Ovary (tissue), 3 donors: ENCODE measurements around the gene CA7.

Experiments
- EP300 ChIP-seq: sonication (generic); formaldehyde crosslinking; IDR thresholded peaks from one replicate; pipeline ENCODE4 v1.6.1; 2017; ENCODE audit warnings: antibody characterized with exemption
- POLR2A ChIP-seq: fragments of 450-650 bp; IDR thresholded peaks from one replicate; pipeline ENCODE4 v1.6.1; 2017; ENCODE audit warnings: antibody characterized with exemption, mild to moderate bottlenecking, moderate library complexity
- TF ChIP-seq, protein P1 (sequence below), 3 donors: fragments of 450-650 bp in 2 of 3; fragments of 200-600 bp in 1 of 3; IDR thresholded peaks; one replicate each; pipeline versions ENCODE4 v1.5.1 to v1.8.0; 2016 to 2022; ENCODE audit warnings: antibody characterized with exemption in 3 of 3, mild to moderate bottlenecking in 1 of 3
- donor health status: DM: no; HTN: no; CAD: no.

DNA sequence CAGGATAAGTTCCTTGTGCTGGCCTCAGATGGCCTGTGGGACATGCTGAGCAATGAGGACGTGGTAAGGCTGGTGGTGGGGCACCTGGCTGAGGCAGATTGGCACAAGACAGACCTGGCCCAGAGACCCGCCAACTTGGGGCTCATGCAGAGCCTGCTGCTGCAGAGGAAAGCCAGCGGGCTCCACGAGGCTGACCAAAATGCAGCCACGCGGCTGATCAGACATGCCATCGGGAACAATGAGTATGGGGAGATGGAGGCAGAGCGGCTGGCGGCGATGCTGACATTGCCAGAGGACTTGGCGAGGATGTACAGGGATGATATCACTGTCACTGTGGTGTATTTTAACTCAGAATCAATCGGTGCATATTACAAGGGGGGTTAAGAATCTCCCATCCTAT lies 41.3 kb downstream of the CA7 start:
- TF ChIP-seq, protein P1, sequence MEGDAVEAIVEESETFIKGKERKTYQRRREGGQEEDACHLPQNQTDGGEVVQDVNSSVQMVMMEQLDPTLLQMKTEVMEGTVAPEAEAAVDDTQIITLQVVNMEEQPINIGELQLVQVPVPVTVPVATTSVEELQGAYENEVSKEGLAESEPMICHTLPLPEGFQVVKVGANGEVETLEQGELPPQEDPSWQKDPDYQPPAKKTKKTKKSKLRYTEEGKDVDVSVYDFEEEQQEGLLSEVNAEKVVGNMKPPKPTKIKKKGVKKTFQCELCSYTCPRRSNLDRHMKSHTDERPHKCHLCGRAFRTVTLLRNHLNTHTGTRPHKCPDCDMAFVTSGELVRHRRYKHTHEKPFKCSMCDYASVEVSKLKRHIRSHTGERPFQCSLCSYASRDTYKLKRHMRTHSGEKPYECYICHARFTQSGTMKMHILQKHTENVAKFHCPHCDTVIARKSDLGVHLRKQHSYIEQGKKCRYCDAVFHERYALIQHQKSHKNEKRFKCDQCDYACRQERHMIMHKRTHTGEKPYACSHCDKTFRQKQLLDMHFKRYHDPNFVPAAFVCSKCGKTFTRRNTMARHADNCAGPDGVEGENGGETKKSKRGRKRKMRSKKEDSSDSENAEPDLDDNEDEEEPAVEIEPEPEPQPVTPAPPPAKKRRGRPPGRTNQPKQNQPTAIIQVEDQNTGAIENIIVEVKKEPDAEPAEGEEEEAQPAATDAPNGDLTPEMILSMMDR (IDR thresholded peaks at IDR 0.05) = no peak
- TF ChIP-seq POLR2A (no peak), EP300 (no peak)
